HG03039 (cell line): Measurements from ENCODE around the gene KRTAP1-3.
"Not testable (repeated sequence)": the region's sequence is repeated elsewhere in the genome, so short reads cannot be mapped to it uniquely, and the experiment has no call there.

Source experiments
- ATAC-seq: cut with Tn5 transposase; IDR thresholded peaks from one replicate; pipeline ENCODE4 v1.9.1; 2021; ENCODE audit warnings: mild to moderate bottlenecking, moderate library complexity; ENCODE audit not compliant: unreplicated experiment

Gene KRTAP1-3

DNA sequence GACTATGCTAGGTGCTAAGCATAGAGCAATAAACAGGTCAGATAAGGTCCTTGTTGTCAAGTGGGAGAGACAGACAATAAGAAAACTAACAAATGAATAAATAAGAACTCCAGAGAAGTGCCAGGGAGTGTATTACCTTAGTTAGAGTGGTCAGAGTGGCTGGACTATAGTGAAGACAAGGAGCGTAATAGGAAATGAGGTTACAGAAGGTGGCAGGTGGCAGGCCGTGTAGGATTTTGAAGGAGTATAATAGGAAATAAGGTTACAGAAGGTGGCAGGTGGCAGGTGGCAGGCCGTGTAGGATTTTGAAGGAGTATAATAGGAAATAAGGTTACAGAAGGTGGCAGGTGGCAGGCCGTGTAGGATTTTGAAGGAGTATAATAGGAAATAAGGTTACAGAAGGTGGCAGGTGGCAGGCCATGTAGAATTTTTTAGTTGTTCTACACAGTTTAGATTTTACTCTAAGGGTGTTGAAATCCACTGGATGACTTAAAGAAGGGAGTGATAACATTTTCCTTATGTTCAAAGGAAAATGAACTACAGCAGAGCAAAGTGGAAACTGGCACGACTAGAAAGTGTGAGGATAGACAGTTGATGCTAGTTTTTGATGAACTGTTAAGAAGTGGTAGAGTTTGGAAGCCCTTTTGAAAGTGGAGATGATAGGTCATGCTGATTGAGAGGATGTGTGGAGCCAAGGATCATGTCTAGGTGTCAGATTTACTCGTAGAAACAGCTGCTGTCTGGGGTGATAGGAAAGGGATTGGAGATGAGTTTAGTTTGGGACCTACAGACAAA, 22.2 kb downstream of the KRTAP1-3 start:
- ATAC-seq: no peak

DNA sequence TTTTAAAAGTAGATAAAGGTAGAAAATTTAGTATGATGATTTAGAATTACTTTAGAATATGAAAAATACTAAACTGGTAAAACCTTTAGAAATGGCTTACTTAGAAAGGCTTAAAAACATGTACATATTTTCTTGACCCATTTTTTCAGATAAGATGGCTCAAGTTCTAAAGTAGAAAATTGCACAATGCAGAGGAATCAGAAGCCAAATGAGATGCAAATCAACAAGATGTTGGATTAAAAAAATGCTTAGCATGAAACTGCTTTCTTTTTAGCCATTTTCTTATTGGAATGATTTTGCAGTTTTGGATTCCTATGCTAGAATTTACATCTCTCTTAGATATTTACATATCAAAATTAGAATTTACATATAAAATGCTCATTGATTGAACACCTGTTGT, 24.2 kb downstream of the KRTAP1-3 start:
- ATAC-seq: no peak

DNA sequence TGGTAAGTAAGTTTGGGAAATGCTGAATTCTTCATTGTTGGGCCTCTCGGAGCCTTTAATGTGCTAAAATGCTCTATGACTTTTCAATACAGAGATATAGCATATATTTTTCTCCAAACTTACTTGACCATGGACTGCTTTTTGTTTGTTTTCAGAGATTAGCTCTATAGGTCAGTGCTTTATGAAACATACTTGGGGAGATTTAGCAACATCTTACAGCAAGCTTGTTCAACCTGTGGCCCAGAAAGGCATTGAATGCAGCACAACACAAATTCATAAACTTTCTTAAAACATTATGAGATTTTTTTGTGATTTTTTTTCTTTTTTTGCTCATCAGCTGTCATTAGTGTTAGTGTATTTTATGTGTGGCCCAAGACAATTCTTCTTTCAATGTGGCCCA, 24.7 kb downstream of the KRTAP1-3 start:
- no peak for ATAC-seq

DNA sequence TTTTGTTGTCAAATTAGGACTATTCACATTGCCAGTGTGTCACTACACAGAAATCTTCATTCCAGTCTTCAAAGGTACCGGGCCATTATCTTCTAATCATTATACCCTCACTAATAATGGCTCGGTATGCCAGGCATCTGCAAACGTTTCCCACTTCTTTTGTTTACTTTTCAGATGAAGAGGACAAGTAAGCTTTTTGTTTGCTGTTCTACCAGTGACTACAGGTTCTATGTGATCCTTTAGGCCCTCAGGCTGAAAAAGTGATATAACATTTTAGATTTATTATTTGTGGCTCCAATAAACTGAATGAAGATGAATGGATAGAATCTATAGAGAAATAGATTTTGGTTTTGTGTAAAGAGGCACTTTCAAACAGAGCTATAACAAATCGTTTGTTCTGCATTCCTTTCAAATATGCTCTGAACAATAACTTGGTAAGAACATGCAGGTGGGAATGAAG, 25.3 kb downstream of the KRTAP1-3 start:
- ATAC-seq: no peak

DNA sequence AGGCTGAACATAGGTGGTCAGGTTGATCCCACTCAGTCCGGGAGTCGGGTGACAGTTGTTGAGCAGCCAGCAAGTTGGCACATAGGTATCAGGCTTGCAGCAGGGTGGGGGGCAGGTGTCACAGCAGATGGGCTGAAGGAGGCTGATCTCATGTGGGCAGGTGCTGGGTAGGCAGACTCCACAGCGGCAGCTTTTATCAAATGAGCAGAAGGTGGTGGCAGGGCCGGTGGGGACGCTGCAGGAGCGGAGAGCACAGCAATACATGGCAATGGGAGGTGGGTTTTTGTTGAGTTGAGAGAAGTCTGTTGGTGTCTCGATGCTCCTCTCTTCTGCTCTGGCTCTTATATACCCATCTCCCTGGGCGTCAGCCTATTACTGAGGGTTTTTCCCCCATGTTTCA, 25.9 kb downstream of the KRTAP1-3 start, which contains the start of gene KRTAP3-1:
KRTAP3-1 (minus strand) TSS at position 318 of the 400 bp plus-strand sequence; CDS start at position 264, 54 bp downstream.
- no peak for ATAC-seq

DNA sequence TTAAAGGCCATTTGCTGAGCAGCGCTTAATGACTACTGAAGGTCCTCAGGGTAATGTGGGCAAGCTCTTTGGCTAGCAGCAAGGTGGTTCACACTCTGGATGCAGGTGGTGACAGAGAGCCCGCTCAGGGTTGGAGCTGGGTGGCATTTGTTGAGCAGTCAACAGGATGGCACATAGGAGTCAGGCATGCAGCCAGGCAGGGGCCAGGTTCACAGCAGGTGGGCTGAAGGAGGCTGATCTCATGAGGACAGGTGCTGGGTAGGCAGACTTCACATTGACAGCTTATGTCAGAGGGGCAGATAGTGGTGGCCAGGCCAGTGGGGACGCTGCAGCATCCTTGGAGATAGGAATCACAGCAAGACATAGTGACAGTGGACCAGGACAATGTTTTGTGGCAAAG, 30.3 kb downstream of the KRTAP1-3 start:
- no peak for ATAC-seq

DNA sequence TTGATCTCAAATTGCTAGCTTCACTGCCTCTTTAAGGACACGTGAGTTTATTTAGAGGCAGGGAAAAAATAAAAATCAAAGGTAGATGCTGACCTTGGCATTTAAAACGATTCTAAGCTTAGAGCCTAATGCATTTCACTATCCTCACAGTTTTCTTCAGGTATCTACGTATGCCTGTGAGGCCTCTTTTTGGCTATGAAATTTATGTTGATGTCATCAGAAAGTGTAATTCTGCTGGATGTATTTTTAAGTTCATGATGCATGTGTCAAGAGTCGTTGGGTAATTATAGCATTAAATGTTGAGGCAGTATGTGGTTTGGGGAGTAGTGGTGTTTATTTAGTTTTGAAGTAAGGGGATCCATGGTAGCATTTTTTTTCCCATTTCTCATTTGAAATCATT, 30.7 kb downstream of the KRTAP1-3 start:
- no peak for ATAC-seq

DNA sequence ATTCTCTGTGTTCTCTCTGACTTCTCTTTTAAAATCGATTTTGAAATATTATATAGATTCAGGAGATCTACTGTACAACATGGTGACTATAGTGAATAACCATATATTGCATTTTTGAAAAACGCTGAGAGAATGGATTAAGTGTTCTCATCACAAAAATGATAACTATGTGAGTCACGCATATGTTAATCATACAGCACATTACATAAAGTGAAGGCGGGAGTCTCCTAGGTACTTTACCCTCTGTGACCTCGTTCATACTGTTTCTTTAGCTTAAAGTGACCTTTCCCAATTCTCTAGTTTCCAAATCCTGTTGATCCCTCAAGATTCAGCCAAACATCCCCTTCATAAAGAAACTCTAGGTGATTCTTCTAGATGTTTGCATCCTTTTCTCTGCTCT, 31.9 kb downstream of the KRTAP1-3 start:
- ATAC-seq: no peak

DNA sequence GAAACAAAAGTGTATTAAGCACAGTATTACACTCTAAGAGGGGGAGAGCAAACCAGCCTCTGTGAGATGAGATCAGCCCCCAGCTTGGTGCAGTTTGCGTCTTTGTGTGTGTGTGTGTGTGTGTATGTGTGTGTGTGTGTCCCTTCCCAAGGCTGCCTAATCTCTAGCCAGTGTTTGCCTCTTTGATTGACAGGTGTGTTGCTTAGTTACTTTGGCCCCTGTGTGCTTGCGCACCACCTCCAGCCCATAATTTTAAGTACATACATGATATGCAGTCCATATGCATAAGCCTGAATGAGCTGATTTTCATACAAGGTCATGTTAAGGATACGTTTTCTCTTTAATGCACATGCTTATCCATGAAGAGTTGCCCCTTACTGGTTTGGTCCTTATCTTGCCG, 32.9 kb downstream of the KRTAP1-3 start:
- no peak for ATAC-seq

DNA sequence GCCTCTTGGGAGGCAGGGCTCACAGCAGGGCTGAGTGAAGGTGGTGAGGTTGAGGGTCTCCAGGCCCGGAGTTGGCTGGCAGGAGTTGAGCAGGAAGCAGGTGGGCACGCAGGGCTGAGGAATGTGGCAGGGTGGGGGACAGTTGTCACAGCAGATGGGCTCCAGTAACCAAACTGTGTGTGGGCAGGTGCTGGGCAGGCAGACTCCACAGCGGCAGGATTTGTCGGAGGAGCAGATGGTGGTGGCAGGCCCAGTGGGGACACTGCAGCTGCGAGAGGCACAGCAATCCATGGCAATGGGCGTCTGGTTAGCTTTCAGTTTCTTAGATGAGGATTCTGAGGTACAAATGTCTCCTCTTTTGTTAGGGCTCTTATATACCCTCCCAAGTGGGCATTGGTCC, 35.1 kb downstream of the KRTAP1-3 start, which contains the start of gene KRTAP3-2:
KRTAP3-2 (minus strand) TSS at position 344 of the 400 bp plus-strand sequence; CDS start at position 291, 53 bp downstream.
- ATAC-seq: not testable (repeated sequence)

DNA sequence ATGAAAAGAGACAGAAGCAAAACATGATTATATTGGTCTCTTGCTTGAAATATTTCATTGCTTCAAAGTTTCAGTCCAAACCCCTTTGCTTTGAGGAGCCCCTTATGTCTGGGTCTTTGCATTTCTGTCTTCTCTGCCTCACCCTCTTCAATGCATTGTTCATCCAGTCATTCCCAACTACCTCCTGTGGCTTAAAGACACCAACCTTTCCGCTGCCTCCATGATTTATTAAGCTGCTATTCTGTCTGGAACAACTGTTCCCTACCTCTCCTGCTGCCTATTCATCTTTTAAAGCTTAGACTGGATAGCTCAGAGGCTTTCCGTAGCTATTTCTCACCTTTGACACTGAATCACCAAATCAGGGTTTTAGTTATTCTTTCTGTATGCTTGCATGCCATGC, 37.3 kb downstream of the KRTAP1-3 start:
- ATAC-seq: no peak

DNA sequence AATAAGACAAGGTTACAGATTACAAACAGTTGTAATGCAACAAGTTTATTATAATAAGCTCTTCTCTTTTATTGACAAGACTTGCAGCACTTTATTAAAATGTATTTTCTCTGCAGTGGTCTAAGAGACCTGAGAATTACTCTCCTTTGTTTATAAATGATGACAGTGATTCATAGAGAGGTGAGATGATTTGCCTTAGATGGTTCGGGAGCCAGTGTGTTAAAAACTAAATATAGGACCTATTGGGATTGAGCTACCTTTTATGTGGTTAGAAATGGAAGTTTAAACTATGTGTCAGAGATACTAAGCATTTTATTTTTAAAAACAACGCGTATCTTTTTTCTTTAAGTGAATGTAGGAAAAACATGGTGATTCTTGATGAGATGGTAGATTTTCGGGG, 37.8 kb downstream of the KRTAP1-3 start:
- no peak for ATAC-seq

DNA sequence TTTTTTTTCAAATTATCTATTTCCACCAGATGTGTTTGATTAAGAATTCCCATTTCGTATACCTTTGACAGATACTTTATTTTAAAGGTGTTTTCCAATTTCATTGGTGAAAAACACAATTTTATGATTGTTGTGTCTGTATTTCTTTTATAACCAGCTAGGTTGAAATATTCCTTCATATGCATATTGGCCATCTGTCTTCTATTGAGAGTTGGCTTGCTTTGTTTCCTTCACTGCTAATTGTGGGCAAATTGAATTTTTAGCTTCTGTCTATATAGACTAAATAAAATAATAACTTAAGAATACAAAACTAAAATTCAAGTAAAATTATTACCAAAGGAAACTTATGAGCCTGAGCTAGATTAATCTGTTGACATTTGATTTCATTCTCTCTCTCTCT, 39.6 kb downstream of the KRTAP1-3 start:
- ATAC-seq: no peak

DNA sequence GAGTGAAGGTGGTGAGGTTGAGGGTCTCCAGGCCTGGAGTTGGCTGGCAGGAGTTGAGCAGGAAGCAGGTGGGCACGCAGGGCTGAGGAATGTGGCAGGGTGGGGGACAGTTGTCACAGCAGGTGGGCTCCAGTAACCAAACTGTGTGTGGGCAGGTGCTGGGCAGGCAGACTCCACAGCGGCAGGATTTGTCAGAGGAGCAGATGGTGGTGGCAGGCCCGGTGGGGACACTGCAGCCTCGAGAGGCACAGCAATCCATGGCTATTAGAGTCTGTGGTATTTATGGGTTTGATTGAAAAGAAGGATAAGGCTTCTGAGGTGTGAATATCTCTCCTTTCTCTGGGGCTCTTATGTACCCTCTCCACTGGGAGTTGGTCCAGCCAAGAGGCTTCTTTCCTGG, 40.8 kb downstream of the KRTAP1-3 start, which contains the start of gene KRTAP3-3:
KRTAP3-3 (minus strand) TSS at position 326 of the 400 bp plus-strand sequence; CDS start at position 259, 67 bp downstream.
- no peak for ATAC-seq

DNA sequence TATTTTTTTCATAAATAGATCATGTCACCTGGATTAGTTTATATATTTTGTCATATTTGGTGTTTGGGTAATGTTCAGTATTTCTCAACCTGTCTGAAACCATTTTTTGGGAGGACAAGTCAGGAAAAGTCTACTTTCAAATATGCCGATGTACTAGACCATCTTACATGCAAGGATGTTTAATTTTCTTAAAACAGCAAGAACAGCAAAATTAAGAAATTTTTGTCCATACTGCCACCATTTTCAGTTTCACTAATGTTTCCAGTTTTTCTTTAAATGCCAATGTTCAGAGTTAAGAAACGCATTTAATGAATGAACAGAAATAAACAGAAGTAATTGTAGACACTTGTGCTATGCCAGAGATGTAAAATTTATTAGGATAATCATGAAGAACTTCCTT, 41.6 kb downstream of the KRTAP1-3 start:
- ATAC-seq: no peak

DNA sequence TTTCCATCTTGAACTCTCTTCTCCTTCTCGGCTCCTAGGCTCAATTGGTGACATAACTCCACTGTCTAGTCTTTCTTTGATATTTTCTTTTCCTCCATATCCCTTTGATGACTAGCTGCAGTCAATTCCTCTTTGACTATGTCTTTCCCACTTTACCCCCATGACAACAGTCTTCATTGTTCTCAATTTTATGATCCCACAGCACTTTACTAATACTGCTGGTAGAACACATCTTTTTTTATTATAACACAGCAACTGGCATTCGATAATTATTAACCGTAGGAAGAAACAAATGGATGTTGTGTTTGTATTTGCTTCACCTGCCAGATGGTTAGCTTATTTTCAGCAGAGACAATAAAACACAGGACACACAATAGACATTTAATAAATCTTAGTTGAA, 42.0 kb downstream of the KRTAP1-3 start:
- no peak for ATAC-seq

DNA sequence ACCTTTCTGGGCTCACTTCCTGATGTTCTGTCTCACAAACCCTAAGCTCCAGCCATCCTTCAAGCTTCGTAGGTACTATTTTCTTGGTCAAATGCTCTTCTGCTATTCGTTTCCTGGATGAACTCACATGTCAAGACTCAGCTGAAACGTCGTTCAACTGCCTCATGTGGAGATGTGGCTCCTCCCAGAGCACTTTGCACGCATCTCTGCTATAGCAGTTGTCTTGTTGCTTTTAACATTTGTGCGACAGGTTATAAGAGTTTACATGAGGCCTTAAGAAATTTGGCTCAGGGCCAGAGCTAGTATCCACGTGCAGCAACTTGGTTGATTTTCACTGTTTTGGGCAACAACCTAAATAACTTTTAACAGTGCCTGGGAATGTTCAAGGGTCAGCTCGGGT, 47.8 kb downstream of the KRTAP1-3 start:
- no peak for ATAC-seq

DNA sequence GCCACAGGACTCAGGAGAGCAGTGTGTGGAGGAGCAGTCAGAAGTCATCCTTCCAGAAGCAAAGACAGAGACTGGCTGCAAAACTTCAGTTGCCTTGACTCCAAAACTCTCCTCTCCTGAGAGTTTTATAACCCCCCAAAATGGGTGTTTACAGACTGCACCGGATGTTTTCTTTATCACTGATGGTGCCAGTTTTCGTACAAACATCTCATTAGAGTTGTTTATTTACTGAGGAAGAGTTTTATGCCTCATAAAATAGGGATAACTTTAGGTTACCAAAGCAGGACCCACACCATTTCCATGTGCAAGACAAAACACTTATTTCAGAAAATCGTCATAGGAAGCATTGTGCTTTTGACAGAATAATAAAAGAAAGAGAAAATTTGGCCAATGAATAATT, 50.4 kb downstream of the KRTAP1-3 start, which contains the start of gene KRT40:
KRT40 (minus strand) TSS at position 101 of the 400 bp plus-strand sequence; CDS start at position 48, 53 bp downstream.
- ATAC-seq: no peak
